Stimulated activated CD8-positive, alpha-beta memory T cell treated with anti-CD3 and anti-CD28 coated beads, Interleukin-7, amount 100 ng/mL, for 48 hours (primary cell): ENCODE results near the gene LPXN.
A peak's percentile ranks its signal among the peaks of the same experiment; 100 is the strongest.

ENCODE experiments used
- DNase-seq, 2 donors: peaks; one replicate each; pipeline ENCODE4 v3.0.0-alpha.2; 2020; ENCODE audit warnings: low read depth in 1 of 2; ENCODE audit errors: extremely low read depth in 1 of 2

The LPXN gene

DNA sequence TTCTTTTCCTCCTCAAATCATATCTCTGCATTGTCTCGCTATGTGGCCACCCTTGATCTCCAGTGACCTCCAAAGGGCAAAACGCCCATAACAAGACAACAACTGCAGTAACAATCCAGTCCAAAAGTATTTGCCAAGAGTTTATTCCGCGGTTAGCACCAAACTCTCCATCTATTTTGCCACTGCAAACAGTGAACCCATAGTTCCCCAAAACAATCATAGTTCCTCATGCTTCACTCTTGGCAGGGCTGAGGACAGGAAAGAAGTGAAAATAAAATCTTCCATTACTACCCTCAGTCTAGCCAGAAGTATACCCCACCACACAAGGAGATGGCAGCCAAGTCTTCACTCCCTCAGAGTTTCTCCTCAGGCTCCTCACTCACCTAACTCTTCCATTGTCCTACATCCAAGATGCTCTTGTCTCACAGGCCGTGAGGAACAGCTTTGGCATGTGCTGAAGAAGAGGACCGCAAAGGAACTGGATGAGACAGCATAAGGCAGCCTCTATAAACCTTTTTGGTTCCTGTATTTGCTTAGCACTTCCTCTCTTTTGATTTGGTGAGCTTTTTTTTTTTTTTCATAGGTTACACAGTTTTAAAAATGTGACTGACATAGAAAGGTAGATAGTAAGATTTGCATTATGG, at the start of gene LPXN:
LPXN (minus strand) TSS at position 480 of the 644 bp plus-strand sequence; CDS start at position 396, 84 bp downstream.
- no peak for DNase-seq

DNA sequence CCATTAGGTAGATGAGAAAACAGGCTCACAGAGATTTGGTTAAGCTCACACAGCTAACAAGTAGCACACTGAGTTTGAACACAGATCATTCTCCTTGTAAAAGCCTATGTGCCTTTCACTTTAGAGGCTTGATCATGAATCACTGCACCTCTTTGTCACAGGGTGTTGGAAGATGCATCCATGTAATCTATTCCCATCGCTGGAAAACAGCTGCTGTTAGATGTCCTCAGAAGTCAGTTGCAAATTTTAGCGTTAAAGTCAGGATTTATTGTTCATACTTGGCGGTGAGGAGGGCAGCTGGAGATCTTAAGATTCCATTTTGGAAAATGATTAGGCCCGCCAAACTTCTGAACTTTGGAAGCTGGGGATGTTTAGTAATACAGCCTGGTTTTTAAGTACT, 49.4 kb upstream of the LPXN start:
- no peak for DNase-seq

DNA sequence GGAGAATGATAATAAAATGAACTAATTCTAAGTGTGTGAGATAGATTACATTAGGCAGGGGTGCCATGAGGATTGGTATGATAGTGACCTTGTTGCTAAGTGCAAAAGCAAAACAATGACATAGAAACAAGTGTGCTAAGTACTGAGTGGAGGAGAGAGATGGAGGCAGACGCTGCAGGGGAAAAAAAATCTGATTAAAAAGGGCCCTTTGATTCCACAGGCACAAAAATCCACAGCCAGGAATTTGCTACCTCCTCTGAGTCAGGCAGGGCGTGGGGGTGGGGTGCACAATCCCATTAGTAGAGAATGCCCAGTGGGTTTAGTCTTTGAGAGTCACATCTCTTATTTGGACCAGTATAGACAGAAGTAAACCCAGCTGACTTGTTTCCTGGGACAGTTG, 46.7 kb upstream of the LPXN start, which contains the start of gene CNTF:
CNTF (plus strand) TSS at position 322 of the 400 bp plus-strand sequence. CDS start 88 bp downstream, outside the sequence.
- no peak for DNase-seq

DNA sequence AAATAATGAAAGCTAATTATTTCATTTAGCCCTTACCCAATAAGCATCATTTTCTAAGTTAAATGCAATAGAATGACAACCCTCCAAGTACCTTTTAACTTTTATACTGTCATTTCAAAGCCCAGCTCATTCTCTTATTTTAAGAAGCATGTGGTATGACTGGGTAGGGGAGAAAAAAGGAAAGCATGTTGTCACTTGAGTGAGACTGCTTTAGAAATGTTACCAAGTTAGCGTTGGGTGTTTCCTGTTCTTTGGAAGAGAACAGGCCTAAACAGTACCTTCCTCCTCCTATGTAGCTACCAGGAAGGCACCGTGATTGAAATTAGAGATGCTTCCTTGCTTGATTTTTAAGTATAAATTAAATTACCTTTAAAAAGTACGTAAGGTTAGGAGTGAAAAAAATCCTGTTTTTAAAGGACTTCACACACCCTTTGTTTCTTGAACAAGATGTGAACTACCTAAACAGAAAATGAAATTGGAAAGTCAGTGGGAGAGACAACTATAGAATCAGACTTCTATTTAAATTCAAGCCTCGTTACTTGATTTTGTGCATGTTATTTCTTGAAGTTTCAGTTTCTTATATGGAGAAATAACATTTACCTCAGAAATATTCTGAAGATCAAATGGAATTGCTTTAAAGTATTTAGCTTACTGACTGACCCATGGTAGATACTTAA, 46.1 kb upstream of the LPXN start:
- no peak for DNase-seq

DNA sequence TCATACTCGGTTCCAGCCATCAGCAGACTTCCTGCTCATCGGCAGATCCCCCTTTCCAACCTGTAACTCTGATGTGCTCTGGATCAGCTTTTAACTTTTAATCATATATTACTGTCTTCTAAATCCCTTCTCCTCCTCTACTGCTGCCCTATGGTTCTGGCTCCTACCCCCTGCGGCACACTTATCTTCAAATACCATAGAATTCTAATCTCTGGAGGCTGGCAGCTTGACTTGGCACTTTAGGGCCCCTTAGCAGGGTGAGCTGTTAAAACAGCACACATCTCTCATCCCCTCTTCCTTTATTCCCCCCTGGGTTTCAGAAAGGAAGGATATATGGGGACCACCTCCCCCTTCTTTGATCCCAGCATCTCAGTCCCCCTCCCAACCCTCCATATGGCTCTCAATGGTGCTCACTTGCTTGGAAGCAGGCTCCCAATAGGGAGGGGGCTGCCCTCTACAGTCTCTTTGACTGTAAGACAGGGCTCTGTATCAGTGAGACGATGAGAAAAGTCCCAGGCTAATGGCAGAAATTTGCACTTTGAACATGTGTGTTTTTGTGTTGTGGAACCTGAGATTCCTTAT, 42.4 kb upstream of the LPXN start:
- no peak for DNase-seq

DNA sequence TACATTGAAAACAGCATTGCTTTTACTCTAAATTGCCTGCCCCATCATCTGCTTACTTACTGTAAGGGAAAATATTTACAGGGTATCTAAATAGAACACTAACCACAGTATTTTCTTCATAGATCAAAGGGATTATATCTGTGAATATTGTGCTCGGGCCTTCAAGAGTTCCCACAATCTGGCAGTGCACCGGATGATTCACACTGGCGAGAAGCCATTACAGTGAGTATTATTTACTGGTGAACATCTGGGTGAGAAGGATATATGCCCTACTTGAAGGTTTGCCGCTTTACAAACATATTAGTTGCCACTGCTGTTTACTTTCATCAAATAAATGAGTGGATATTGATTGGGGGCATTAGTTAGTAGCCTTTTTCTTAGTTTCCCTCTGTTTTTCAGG, 40.9 kb upstream of the LPXN start:
- no peak for DNase-seq

DNA sequence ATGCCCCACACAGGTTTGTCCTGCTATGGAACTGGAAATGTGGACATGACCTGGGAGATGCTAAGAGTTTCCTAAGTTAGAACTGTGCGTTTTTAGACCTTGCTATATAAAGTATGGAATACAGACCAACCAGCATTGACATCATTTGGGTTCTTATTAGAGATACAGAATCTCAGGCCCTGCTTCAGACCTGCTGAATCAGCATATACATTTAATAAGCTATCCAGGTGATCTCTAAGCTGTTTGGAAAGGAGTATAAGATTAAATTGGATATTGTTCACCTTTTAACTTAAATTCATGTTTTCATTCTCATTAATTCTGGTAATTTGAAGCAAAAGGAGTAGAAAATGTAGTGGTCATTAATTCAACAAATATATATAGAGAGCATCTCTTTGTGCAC, 39.9 kb upstream of the LPXN start:
- no peak for DNase-seq

DNA sequence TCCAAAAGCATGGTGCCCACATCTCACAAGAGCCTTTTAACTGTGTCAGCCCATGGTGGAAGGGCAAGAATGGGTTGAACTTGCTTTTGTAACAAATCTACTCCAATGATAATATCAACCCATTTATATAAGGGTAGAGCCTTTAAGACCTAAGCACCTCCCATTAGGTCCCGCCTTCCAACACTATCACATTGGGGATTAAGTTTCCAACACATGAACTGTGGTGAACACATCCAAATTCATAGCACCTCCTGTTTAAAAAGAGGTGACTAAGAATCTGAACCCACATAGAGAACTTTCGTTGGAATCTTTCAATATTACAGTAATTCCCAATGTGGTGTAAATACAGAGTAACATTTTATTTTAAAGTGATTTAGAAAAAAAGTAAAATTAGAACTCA, 37.6 kb upstream of the LPXN start:
- no peak for DNase-seq

DNA sequence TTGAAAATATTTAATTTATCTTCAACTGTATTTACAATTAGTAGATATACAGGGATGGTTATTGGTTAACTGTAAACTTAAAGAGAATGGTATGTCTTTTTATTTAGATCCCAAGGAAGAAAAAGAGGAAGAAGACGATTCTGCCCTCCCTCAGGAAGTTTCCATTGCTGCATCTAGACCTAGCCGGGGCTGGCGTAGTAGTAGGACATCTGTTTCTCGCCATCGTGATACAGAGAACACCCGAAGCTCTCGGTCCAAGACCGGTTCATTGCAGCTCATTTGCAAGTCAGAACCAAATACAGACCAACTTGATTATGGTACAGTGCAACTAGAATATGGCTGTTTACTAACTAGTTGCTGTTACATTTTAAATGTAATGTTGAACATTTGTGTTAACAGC, 34.1 kb upstream of the LPXN start:
- no peak for DNase-seq

DNA sequence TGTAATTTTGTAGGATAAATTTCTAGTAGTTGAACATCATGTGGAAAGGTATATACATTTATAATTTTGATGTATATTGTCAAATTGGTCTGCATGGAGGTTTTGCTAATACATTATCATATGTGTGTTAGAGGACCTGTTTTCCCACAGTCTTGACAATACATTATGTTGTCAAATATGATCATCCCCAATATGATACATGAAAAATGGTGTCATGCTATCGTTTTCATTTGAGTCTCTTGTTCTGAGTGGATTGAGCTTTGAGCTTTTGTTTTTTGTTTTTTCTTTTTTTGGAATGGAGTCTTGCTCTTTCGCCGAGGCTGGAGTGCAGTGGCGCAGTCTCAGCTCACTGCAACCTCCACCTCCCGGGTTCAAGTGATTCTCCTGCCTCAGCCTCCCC, 32.7 kb upstream of the LPXN start:
- no peak for DNase-seq

DNA sequence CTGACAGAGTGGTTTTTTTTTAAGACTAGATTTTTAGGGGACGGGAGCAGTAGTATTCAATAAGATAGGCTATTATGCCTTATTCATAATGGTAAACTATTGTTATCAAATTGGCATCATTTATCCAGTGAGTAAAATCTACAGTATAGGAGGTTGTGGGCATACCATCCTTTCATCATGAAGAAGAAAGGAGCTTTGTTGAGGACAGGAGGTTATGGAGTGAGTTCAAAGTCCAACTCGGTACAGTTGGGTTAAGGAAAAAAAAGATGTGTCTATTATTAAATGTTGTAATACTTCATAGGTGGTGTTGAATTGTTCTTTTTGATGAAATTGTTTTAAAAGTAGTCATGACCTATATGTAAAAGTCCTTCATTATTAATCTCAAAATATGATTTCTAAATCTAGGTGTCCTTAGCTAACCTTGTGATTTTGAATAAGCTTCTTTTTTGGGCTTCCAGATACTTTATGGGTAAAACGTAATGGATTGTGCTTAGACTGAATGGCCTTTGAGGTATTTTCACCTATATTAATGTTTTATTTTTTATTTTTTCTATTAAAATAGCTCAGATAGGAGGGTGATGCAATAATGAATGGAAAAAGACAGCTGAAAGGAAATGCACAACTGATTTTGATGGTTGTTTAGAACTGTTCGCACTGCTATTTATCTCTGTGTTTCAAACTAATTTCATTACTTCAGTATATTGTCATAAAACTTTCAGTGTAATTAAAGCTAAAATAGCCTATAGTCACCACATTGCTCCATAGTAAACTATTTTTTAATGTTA, 31.5 kb upstream of the LPXN start:
- DNase-seq, result no peak

DNA sequence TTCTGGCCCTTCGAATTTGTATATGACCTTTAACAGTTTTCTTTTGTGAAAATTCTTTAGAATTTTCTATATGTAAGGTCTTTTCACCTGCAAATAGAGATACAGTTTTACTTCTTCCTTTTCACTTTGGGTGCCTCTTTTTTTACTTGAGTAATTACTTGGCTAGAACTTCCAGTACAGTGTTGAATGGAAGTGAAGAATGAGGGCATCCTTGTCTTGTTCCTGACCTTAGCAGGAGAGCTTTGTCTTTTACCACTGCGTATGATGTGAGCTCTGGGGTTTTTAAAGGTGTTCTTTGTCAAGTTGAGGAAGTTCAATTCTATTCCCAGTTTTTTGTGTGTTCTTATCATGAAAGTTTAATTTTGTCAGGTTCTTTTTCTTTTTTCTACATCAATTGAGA, 24.9 kb upstream of the LPXN start:
- no peak for DNase-seq

DNA sequence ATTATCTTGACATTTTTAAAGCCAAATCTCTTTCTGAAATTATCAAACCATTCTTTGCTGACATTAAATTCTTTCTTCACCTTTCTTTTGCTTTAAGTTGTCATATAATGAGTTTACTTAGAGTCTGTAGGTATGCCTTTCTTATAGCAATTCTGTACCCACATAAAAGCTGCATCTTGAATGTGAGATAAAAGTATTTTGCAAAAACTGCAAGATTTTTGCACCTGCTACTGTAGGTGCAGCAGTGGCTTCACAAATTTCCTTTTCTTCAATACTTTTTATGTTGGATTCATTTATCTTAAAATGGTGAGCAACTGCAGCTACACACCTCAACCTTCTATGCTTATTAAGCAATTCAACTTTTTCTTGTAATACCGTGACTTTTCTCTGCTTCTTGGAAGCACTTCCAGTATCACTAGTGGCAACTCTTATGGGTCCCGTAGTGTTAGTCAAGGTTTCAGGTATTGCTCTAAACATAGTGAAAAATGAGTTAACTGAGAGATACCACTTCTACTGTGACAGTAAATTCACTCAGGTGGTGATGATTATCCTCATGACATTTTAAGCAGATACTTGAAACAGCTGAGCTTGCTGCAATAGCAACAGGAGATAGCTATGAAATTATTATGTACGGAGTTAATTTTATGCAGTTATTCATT, 22.0 kb upstream of the LPXN start:
- DNase-seq, result no peak

DNA sequence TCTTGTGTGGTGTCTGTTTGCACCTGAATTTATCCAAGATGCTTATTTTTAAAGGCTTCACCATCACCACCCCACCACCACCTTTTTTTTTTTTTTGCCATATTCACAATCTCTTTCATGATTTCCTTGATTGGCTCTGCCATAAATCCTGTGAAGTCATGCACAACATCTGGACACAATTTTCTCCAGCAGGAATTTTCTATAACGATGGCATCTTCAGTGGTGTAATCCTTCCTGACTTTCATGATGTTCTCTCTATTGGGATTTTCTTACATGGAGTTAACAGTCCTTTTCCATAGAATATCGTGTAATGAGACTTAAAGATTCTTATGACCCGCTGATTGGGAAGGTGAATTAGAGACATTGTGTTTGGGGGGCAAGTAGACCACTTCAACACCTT, 21.0 kb upstream of the LPXN start:
- no peak for DNase-seq

DNA sequence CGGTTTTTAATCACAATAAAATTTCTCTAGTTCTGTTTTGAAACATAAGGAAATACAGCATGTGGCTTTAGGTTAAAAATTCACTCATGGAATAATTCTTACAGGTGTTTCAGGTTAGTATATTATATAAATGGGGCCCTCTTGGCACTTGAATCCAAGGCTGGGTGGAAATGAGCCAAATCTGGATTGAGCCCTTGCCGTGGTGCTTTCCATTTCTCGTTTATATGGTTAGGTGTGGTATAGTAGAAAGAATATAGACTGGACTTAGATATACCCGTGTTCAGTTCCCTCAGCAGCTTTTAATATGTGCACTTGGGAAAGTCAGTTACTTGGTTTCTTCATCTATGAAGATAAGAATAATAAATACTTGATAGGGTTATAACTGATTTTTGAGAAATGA, 19.2 kb upstream of the LPXN start:
- DNase-seq, result no peak

DNA sequence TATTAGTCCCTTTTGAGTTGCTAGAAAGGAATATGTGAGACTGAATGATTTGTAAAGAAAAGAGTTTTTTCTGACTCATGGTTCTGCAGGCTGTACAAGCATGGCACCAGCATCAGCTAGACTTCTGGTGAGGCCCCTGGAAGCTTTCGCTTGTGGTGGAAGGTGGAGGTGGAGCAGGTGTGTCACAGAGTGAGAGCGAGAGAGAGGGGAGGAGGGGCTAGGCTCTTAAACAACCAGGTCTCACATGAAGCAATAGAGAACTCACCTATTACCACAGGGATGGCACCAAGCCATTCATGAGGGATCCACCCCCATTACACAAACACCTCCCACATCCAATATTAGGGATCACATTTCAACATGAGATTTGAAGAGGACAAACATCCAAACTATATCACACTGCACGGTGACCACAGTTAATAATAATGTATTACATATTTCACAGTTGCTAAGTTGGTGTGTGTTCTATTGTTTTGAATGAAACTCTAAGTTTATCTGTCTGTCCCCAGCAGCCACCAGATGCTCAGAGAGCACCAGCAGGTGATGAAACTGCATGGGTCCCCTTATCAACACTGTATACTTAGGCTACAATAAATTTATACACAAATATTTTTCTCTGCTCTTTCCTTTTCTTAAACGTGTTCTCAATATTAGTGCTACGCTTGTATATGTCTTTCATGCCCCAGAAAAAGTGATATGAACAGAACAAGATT, 17.3 kb upstream of the LPXN start:
- DNase-seq, result peak in 1 of 2 donors; percentile 64

DNA sequence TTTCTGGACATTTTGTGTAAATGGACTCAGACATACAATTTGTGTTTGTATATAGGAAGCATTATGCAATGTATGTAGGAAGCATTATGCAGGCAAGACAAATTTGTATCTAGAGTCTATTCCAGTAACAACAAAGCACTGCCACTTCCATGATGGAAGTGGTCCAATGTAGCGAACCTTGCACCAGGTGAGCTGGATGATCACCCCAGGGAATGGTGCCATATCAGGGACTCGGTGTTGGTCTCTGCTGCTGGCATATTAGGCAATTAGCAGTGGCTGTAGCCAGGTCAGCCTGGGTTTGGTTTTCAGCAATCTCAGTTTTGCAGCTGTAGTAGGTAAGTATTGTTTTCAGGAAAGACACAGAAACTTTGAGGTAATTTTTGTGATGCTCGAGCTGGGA, 16.0 kb upstream of the LPXN start:
- no peak for DNase-seq

DNA sequence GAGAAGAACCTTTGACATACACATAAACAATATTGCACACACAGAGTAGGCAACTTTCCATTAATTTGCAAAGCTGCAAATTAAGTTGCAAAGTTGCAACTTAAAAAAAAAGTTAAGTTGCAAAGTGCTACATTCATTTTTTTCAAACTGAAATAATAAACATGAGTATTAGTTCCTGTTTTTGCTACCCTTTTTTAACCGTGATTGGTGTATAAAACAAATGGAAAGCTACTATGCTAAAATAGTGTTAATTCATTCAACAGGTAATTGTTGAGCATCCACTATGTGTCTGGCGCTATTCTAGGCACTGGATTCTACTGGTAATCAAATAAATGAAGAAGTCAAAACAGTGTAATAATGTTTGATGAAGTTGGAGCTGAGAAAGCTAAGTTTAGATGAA, 11.3 kb upstream of the LPXN start:
- DNase-seq, result no peak

DNA sequence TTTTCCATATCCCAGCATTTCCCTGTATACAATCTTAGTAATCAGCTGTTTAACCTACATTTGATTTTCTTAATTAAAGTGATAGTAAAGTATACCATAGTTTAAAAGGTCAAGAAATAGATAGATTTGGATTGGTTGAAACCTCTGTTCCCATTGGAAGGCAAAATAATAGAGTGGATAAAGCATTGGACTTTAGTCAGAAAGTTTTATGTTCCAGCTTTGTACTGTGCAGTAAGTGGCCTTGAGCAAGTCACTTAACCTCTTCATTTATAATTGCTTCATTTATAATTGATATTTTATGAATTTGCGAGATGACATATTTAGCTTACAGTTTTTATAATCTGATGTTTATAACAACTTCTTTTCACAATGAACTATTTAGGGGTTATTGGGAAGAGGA, 6.8 kb upstream of the LPXN start:
- no peak for DNase-seq

DNA sequence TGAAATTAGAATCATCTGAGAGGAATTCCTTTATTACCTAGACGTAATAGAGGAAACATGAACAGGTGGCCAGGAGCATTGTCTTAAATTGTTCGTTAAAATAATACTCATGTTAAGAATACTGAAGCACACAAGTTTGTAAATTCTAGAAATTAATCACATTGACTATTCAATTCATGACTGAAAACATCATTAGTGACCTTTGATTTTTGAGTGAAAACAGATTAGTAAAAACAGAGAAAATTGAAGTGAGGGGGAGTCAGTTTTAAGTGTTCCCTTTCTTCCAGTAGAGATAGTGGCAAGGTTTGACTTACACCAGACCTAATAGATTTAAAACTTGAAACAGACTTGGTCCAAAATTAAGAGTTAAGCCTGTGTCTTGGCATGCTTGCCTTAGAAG, 4.7 kb upstream of the LPXN start:
- no peak for DNase-seq
